K562 (cell line): ENCODE results near the gene CCL5. TPM values are rescaled to one million over a fixed set of nuclear protein-coding genes. Genes with fewer than 3 reads are reported as not detected.

Experiments
- E2F3 ChIP-seq: fragments of 250-450 bp; sonication (Bioruptor Pico); IDR thresholded peaks from 2 replicates; pipeline ENCODE4 v1.4.0; 2020; ENCODE audit warnings: mild to moderate bottlenecking
- FOXJ3 ChIP-seq: sonication (generic); formaldehyde crosslinking; IDR thresholded peaks from 2 replicates; pipeline ENCODE4 v1.4.0; 2020; ENCODE audit warnings: mild to moderate bottlenecking, missing genetic modification reagents
- LCOR ChIP-seq: sonication (generic); formaldehyde crosslinking; IDR thresholded peaks from 2 replicates; pipeline ENCODE4 v1.8.0; 2022; ENCODE audit warnings: mild to moderate bottlenecking, missing genetic modification reagents
- MCM2 ChIP-seq: fragments of 450-650 bp; IDR thresholded peaks from 2 replicates; pipeline ENCODE4 v1.6.1; 2017; ENCODE audit warnings: low read depth, mild to moderate bottlenecking
- MTA1 ChIP-seq: fragments of 450-650 bp; IDR thresholded peaks from 2 replicates; pipeline ENCODE4 v1.6.1; 2017; ENCODE audit warnings: borderline replicate concordance
- PTRF ChIP-seq: fragments of 450-650 bp; IDR thresholded peaks from 2 replicates; pipeline ENCODE4 v1.6.1; 2016; ENCODE audit warnings: mild to moderate bottlenecking, missing genetic modification characterization, missing compliant biosample characterization
- SIN3A ChIP-seq, 2 experiments: fragments of 150-350 bp in 1 of 2; IDR thresholded peaks; 2 replicates each; pipeline ENCODE4 v1.6.1; 2011 to 2016; ENCODE audit warnings: borderline replicate concordance in 2 of 2, low read depth in 2 of 2, low read length in 2 of 2, mild to moderate bottlenecking in 2 of 2, moderate library complexity in 2 of 2; ENCODE audit not compliant: control insufficient read depth in 1 of 2
- ZNF23 ChIP-seq: fragments of 250-450 bp; sonication (Bioruptor Pico); IDR thresholded peaks from 2 replicates; pipeline ENCODE4 v1.4.0; 2020; ENCODE audit warnings: mild to moderate bottlenecking
- ZNF253 ChIP-seq: fragments of 250-450 bp; sonication (Bioruptor Pico); conservative IDR thresholded peaks from 2 replicates; pipeline ENCODE4 v1.6.1; 2021; ENCODE audit warnings: mild to moderate bottlenecking
- ZNF280B ChIP-seq: fragments of 250-450 bp; sonication (Bioruptor Pico); IDR thresholded peaks from 2 replicates; pipeline ENCODE4 v1.5.1; 2021; ENCODE audit warnings: mild to moderate bottlenecking
- ZSCAN32 ChIP-seq: fragments of 450-650 bp; formaldehyde crosslinking; IDR thresholded peaks from 2 replicates; pipeline ENCODE4 v1.4.0; 2020; ENCODE audit warnings: mild to moderate bottlenecking, moderate library complexity
- polyA plus RNA-seq, 8 experiments: library from polyadenylated mRNA; depleted of rRNA in 4 of 8; stranded (reverse) in 5 of 8; unstranded in 3 of 8; fragments of >200 nt; fragmentation: Nextera tagmentation in 2 of 8; fragmentation: Illumina TruSeq in 1 of 8; extraction: Ambion mirVana in 2 of 8; extraction: Trizol in 1 of 8; gene quantifications; 2 replicates each; pipeline versions ENCODE4 v1.2.1 to v1.2.3, GENCODE V29; 2011 to 2014; ENCODE audit warnings: inconsistent platforms in 1 of 8, missing spikeins in 1 of 8
- total RNA-seq, 7 experiments: library from RNA; depleted of rRNA in 6 of 7; stranded (reverse); fragments of >200 nt in 6 of 7; fragmentation: Illumina TruSeq in 2 of 7; extraction: Trizol in 2 of 7; gene quantifications; 2 replicates each; pipeline versions ENCODE4 v1.2.1 to v1.2.3, GENCODE V29; 2011 to 2021; ENCODE audit warnings: low replicate concordance in 1 of 7
- TF ChIP-seq, protein P1 (sequence below): fragments of 250-450 bp; sonication (Bioruptor Pico); IDR thresholded peaks from 2 replicates; pipeline ENCODE4 v1.6.1; 2021; ENCODE audit warnings: mild to moderate bottlenecking
- TF ChIP-seq, protein P2 (sequence below): fragments of 250-450 bp; sonication (Bioruptor Pico); IDR thresholded peaks from 2 replicates; pipeline ENCODE4 v1.4.0; 2020
- TF ChIP-seq, protein P3 (sequence below), 3 experiments: fragments of 200-800 bp in 1 of 3; sonication (Bioruptor generic) in 1 of 3; sonication (generic) in 1 of 3; formaldehyde crosslinking in 1 of 3; IDR thresholded peaks; 2 replicates each; pipeline versions ENCODE4 v1.6.1 to v1.8.0; 2016 to 2022; ENCODE audit warnings: mild to moderate bottlenecking in 2 of 3, missing compliant biosample characterization in 2 of 3, missing genetic modification characterization in 2 of 3, missing genetic modification reagents in 1 of 3
- TF ChIP-seq, protein P4 (sequence below): sonication (generic); formaldehyde crosslinking; IDR thresholded peaks from 2 replicates; pipeline ENCODE4 v1.8.1; 2023; ENCODE audit warnings: mild to moderate bottlenecking, missing genetic modification reagents, moderate library complexity
- TF ChIP-seq, protein P5 (sequence below): fragments of 450-650 bp; formaldehyde crosslinking; IDR thresholded peaks from 2 replicates; pipeline ENCODE4 v1.4.0; 2020; ENCODE audit warnings: mild to moderate bottlenecking, moderate library complexity

CCL5 gene
- total and polyA plus RNA-seq, 9 of the 15 experiments (the other 6 are each of a cell fraction or from before 2014, with no cell fraction given): 0.18 to 0.59 (median 0.45) TPM; not detected in 1

- TF ChIP-seq, protein P1, sequence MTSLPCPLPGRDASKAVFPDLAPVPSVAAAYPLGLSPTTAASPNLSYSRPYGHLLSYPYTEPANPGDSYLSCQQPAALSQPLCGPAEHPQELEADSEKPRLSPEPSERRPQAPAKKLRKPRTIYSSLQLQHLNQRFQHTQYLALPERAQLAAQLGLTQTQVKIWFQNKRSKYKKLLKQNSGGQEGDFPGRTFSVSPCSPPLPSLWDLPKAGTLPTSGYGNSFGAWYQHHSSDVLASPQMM (CRISPR knock-in tag): no peak
- TF ChIP-seq MCM2 (no peak), ZSCAN32 (CRISPR knock-in tag) (no peak), SIN3A (IDR thresholded peaks at IDR 0.05; ENCODE audit: borderline replicate concordance in 2 of 2, control insufficient read depth in 1 of 2, low read depth in 2 of 2, low read length in 2 of 2) (no peak), PTRF (tag) (no peak), E2F3 (no peak), ZNF253 (CRISPR knock-in tag) (no peak), MTA1 (no peak), ZNF280B (CRISPR knock-in tag) (no peak), ZNF23 (CRISPR knock-in tag) (no peak), FOXJ3 (no peak), LCOR (CRISPR knock-in tag) (no peak)
- TF ChIP-seq, protein P2, sequence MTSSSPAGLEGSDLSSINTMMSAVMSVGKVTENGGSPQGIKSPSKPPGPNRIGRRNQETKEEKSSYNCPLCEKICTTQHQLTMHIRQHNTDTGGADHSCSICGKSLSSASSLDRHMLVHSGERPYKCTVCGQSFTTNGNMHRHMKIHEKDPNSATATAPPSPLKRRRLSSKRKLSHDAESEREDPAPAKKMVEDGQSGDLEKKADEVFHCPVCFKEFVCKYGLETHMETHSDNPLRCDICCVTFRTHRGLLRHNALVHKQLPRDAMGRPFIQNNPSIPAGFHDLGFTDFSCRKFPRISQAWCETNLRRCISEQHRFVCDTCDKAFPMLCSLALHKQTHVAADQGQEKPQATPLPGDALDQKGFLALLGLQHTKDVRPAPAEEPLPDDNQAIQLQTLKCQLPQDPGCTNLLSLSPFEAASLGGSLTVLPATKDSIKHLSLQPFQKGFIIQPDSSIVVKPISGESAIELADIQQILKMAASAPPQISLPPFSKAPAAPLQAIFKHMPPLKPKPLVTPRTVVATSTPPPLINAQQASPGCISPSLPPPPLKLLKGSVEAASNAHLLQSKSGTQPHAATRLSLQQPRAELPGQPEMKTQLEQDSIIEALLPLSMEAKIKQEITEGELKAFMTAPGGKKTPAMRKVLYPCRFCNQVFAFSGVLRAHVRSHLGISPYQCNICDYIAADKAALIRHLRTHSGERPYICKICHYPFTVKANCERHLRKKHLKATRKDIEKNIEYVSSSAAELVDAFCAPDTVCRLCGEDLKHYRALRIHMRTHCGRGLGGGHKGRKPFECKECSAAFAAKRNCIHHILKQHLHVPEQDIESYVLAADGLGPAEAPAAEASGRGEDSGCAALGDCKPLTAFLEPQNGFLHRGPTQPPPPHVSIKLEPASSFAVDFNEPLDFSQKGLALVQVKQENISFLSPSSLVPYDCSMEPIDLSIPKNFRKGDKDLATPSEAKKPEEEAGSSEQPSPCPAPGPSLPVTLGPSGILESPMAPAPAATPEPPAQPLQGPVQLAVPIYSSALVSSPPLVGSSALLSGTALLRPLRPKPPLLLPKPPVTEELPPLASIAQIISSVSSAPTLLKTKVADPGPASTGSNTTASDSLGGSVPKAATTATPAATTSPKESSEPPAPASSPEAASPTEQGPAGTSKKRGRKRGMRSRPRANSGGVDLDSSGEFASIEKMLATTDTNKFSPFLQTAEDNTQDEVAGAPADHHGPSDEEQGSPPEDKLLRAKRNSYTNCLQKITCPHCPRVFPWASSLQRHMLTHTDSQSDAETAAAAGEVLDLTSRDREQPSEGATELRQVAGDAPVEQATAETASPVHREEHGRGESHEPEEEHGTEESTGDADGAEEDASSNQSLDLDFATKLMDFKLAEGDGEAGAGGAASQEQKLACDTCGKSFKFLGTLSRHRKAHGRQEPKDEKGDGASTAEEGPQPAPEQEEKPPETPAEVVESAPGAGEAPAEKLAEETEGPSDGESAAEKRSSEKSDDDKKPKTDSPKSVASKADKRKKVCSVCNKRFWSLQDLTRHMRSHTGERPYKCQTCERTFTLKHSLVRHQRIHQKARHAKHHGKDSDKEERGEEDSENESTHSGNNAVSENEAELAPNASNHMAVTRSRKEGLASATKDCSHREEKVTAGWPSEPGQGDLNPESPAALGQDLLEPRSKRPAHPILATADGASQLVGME: no peak
- TF ChIP-seq, protein P3, sequence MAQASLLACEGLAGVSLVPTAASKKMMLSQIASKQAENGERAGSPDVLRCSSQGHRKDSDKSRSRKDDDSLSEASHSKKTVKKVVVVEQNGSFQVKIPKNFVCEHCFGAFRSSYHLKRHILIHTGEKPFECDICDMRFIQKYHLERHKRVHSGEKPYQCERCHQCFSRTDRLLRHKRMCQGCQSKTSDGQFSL (CRISPR knock-in tag; IDR thresholded peaks at IDR 0.05): no peak
- TF ChIP-seq, protein P3 (tag; IDR thresholded peaks at IDR 0.05): no peak
- TF ChIP-seq, protein P4, sequence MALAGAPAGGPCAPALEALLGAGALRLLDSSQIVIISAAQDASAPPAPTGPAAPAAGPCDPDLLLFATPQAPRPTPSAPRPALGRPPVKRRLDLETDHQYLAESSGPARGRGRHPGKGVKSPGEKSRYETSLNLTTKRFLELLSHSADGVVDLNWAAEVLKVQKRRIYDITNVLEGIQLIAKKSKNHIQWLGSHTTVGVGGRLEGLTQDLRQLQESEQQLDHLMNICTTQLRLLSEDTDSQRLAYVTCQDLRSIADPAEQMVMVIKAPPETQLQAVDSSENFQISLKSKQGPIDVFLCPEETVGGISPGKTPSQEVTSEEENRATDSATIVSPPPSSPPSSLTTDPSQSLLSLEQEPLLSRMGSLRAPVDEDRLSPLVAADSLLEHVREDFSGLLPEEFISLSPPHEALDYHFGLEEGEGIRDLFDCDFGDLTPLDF (CRISPR knock-in tag): no peak
- TF ChIP-seq, protein P5, sequence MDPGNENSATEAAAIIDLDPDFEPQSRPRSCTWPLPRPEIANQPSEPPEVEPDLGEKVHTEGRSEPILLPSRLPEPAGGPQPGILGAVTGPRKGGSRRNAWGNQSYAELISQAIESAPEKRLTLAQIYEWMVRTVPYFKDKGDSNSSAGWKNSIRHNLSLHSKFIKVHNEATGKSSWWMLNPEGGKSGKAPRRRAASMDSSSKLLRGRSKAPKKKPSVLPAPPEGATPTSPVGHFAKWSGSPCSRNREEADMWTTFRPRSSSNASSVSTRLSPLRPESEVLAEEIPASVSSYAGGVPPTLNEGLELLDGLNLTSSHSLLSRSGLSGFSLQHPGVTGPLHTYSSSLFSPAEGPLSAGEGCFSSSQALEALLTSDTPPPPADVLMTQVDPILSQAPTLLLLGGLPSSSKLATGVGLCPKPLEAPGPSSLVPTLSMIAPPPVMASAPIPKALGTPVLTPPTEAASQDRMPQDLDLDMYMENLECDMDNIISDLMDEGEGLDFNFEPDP (CRISPR knock-in tag): no peak
Observed at GRCh38 chr17:35866341-35866950, 13.7 kb downstream of the CCL5 start (continued).
